K562 (cell line): ENCODE data around the gene SFSWAP. TPM values are rescaled to one million over a fixed set of nuclear protein-coding genes. Genes with fewer than 3 reads are reported as not detected.
A peak's percentile ranks its signal among the peaks of the same experiment; 100 is the strongest.

Experiments used
- ATF1 ChIP-seq, 2 experiments: fragments of 450-650 bp in 1 of 2; IDR thresholded peaks; 2 replicates each; pipeline ENCODE4 v1.6.1; 2016; ENCODE audit warnings: missing compliant biosample characterization in 1 of 2, missing genetic modification characterization in 1 of 2
- CUX1 ChIP-seq: fragments of 200-800 bp; sonication (Bioruptor generic); IDR thresholded peaks from 2 replicates; pipeline ENCODE4 v1.6.1; 2016; ENCODE audit warnings: missing genetic modification characterization, missing compliant biosample characterization
- HNRNPLL ChIP-seq: fragments of 200-400 bp; formaldehyde crosslinking; IDR thresholded peaks from 2 replicates; pipeline ENCODE4 v1.6.1; 2017; ENCODE audit warnings: low read length, low read depth, mild to moderate bottlenecking; ENCODE audit not compliant: poor library complexity, severe bottlenecking
- KAT2B ChIP-seq: IDR thresholded peaks from one replicate; pipeline ENCODE4 v1.6.1; 2012; ENCODE audit warnings: low read depth, mild to moderate bottlenecking, control low read depth, inconsistent platforms, low read length, moderate library complexity
- MXI1 ChIP-seq: IDR thresholded peaks from 2 replicates; pipeline ENCODE4 v1.6.1; 2011; ENCODE audit warnings: low read depth, mild to moderate bottlenecking, improper control_type of control experiment, low read length
- POLR2AphosphoS5 ChIP-seq: IDR thresholded peaks from 2 replicates; pipeline ENCODE4 v1.6.1; 2011; ENCODE audit warnings: mild to moderate bottlenecking, low read depth, low read length, moderate library complexity; ENCODE audit not compliant: control insufficient read depth, insufficient read depth
- PRMT5 ChIP-seq: sonication (generic); formaldehyde crosslinking; IDR thresholded peaks from 2 replicates; pipeline ENCODE4 v1.5.0; 2020; ENCODE audit warnings: missing genetic modification reagents
- PTBP1 ChIP-seq: fragments of 200-400 bp; formaldehyde crosslinking; IDR thresholded peaks from 2 replicates; pipeline ENCODE4 v1.6.1; 2017; ENCODE audit warnings: low read depth, low read length
- SMAD2 ChIP-seq: fragments of 150-350 bp; IDR thresholded peaks from 2 replicates; pipeline ENCODE4 v1.6.1; 2014; ENCODE audit warnings: low read depth, mild to moderate bottlenecking, low read length
- STAT5A ChIP-seq: IDR thresholded peaks from 2 replicates; pipeline ENCODE4 v1.6.1; 2012; ENCODE audit warnings: low read length, inconsistent platforms, borderline replicate concordance
- STAT5B ChIP-seq: fragments of 250-450 bp; sonication (Bioruptor Pico); IDR thresholded peaks from 2 replicates; pipeline ENCODE4 v1.8.0; 2021; ENCODE audit warnings: mild to moderate bottlenecking, inconsistent platforms
- ZNF766 ChIP-seq: fragments of 200-800 bp; sonication (Bioruptor generic); conservative IDR thresholded peaks from 2 replicates; pipeline ENCODE4 v1.6.1; 2016; ENCODE audit warnings: missing genetic modification characterization, missing compliant biosample characterization
- polyA plus RNA-seq, 8 experiments: library from polyadenylated mRNA; depleted of rRNA in 4 of 8; stranded (reverse) in 5 of 8; unstranded in 3 of 8; fragments of >200 nt; fragmentation: Nextera tagmentation in 2 of 8; fragmentation: Illumina TruSeq in 1 of 8; extraction: Ambion mirVana in 2 of 8; extraction: Trizol in 1 of 8; gene quantifications; 2 replicates each; pipeline versions ENCODE4 v1.2.1 to v1.2.3, GENCODE V29; 2011 to 2014; ENCODE audit warnings: inconsistent platforms in 1 of 8, missing spikeins in 1 of 8
- total RNA-seq, 7 experiments: library from RNA; depleted of rRNA in 6 of 7; stranded (reverse); fragments of >200 nt in 6 of 7; fragmentation: Illumina TruSeq in 2 of 7; extraction: Trizol in 2 of 7; gene quantifications; 2 replicates each; pipeline versions ENCODE4 v1.2.1 to v1.2.3, GENCODE V29; 2011 to 2021; ENCODE audit warnings: low replicate concordance in 1 of 7
- TF ChIP-seq, protein P1 (sequence below): fragments of 450-650 bp; IDR thresholded peaks from 2 replicates; pipeline ENCODE4 v1.6.1; 2017; ENCODE audit warnings: antibody characterized with exemption
- TF ChIP-seq, protein P2 (sequence below): sonication (generic); formaldehyde crosslinking; IDR thresholded peaks from 2 replicates; pipeline ENCODE4 v1.4.0; 2020; ENCODE audit warnings: mild to moderate bottlenecking, missing genetic modification reagents
- TF ChIP-seq, protein P3 (sequence below): fragments of 200-800 bp; sonication (Bioruptor generic); IDR thresholded peaks from 2 replicates; pipeline ENCODE4 v1.6.1; 2017; ENCODE audit warnings: missing genetic modification characterization, missing compliant biosample characterization

Gene SFSWAP
- total and polyA plus RNA-seq, 9 of the 15 experiments (the other 6 are each of a cell fraction or from before 2014, with no cell fraction given), result 2.4 to 60.4 (median 32.6) TPM

DNA sequence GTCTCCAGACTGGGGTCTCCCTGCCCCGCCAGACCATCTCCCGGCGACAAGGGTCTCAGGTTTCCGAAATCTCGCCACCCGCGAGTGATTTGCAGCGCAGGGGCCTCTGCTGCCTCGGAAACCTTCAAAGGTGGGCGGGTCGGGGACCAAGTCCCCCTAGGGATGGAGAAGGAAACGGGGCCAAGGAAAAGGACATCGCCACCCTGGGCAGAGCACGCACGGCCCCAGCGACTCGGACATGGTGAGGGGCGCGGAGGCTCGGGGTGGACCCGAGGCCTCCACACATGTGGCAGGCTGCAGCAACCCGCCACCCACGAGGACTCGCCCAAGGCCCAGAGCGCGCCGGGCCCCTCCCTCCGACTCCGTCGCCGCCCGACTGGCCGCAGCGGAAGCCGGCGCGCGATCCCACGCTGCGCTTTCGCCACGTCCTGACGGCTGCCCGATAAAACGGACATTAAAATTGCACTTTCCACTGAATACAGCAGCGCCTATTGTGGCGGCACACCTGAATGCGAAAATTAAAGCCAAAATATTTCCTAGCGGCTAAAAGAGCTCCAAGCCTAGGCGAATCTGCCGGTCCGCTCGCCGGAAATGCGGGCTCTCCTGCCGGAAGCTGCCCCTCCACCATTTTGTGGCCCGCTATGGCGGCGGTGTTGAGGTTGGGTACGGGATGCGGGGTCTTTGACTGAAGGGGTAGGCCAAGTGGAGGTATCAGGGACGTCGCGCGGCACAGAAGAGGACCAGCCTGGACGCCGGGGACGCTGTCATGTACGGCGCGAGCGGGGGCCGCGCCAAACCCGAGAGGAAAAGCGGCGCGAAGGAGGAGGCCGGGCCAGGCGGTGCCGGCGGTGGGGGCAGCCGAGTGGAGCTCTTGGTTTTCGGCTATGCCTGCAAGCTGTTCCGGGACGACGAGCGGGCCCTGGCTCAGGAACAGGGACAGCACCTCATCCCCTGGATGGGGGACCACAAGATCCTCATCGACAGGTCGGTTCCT lies at the start of gene SFSWAP (continued):
- TF ChIP-seq CUX1 (CRISPR knock-in tag), result 0 out of 2 replicates have a peak, but pooled peaks have one; percentile 48
- TF ChIP-seq SMAD2, result no peak
- TF ChIP-seq, protein P1, sequence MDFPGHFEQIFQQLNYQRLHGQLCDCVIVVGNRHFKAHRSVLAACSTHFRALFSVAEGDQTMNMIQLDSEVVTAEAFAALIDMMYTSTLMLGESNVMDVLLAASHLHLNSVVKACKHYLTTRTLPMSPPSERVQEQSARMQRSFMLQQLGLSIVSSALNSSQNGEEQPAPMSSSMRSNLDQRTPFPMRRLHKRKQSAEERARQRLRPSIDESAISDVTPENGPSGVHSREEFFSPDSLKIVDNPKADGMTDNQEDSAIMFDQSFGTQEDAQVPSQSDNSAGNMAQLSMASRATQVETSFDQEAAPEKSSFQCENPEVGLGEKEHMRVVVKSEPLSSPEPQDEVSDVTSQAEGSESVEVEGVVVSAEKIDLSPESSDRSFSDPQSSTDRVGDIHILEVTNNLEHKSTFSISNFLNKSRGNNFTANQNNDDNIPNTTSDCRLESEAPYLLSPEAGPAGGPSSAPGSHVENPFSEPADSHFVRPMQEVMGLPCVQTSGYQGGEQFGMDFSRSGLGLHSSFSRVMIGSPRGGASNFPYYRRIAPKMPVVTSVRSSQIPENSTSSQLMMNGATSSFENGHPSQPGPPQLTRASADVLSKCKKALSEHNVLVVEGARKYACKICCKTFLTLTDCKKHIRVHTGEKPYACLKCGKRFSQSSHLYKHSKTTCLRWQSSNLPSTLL, result peak; percentile 94
- no peak for TF ChIP-seq KAT2B
- peak; percentile 83 for TF ChIP-seq ZNF766 (CRISPR knock-in tag)
- TF ChIP-seq STAT5A, result peak; percentile 3; the same call in 1 of the 2 replicates
- TF ChIP-seq, protein P2, sequence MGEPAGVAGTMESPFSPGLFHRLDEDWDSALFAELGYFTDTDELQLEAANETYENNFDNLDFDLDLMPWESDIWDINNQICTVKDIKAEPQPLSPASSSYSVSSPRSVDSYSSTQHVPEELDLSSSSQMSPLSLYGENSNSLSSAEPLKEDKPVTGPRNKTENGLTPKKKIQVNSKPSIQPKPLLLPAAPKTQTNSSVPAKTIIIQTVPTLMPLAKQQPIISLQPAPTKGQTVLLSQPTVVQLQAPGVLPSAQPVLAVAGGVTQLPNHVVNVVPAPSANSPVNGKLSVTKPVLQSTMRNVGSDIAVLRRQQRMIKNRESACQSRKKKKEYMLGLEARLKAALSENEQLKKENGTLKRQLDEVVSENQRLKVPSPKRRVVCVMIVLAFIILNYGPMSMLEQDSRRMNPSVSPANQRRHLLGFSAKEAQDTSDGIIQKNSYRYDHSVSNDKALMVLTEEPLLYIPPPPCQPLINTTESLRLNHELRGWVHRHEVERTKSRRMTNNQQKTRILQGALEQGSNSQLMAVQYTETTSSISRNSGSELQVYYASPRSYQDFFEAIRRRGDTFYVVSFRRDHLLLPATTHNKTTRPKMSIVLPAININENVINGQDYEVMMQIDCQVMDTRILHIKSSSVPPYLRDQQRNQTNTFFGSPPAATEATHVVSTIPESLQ (CRISPR knock-in tag), result peak; percentile 83; the same call in 1 of the 2 replicates
- TF ChIP-seq POLR2AphosphoS5, result peak; percentile 83
- no peak for TF ChIP-seq STAT5B
- no peak for TF ChIP-seq HNRNPLL
- no peak for TF ChIP-seq PRMT5
- TF ChIP-seq, protein P3, sequence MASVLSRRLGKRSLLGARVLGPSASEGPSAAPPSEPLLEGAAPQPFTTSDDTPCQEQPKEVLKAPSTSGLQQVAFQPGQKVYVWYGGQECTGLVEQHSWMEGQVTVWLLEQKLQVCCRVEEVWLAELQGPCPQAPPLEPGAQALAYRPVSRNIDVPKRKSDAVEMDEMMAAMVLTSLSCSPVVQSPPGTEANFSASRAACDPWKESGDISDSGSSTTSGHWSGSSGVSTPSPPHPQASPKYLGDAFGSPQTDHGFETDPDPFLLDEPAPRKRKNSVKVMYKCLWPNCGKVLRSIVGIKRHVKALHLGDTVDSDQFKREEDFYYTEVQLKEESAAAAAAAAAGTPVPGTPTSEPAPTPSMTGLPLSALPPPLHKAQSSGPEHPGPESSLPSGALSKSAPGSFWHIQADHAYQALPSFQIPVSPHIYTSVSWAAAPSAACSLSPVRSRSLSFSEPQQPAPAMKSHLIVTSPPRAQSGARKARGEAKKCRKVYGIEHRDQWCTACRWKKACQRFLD, result peak; percentile 73; the same call in 1 of the 2 replicates
- TF ChIP-seq PTBP1, result no peak
- peak; percentile 22; the same call in 1 of the 2 replicates for TF ChIP-seq MXI1
- peak; percentile 35; the same call in 1 of the 2 replicates for TF ChIP-seq ATF1 (CRISPR knock-in tag; IDR thresholded peaks at IDR 0.05)
- peak; percentile 95 for TF ChIP-seq ATF1 (tag; IDR thresholded peaks at IDR 0.05)
